GM12875 (cell line): ENCODE results near the gene ABCG4.
A peak's percentile ranks its signal among the peaks of the same experiment; 100 is the strongest.
"Not testable (repeated sequence)": the region's sequence is repeated elsewhere in the genome, so short reads cannot be mapped to it uniquely, and the experiment has no call there.

Source experiments
- H3K4me3 ChIP-seq: one replicate; pipeline ENCODE4 v1.5.1; 2011; ENCODE audit warnings: low read depth, low read length, control low read depth
- TF ChIP-seq, protein P1 (sequence below): IDR thresholded peaks from 2 replicates; pipeline ENCODE4 v1.5.1; 2011; ENCODE audit warnings: low read depth, mild to moderate bottlenecking, control low read depth, inconsistent platforms, low read length, moderate library complexity, borderline replicate concordance; ENCODE audit not compliant: insufficient read depth

The ABCG4 gene

DNA sequence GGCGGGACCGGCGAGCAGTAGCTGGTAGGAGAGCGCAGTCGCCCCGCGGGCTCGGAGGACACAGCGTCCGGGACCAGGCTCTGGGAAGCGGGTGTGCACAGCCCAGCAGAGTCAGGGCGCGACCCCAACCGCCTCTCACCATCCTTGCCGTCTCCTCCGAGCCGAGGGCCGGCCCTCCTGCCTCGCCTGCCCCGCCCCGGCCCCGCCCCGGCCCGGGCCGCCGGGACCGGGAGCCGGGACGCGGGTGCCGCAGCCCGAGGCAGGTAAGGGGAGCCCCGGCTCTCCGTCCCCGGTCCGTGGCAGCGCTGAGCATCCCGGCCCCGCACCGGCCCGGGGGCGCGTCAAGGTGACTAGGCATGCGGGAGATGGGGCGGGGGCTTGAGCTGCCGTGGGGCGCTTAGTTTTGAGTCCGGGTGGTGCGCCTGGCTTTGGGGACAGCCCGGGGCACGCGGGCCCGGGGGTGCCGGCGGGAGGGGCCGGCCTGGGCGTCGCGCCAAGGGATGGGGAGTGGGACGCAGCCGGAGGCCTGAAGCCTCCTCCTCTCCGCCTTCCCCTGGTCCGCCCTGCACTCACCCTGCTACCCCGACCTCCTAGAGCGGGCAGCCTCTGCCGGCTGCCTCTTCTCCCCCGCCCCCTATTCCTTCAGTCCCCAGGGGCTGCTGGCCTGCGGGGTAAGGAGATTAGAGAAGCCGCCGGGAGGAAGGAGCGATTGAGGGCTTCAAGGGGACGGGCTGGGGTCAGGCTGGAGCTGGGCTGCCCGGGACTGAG is at the start of gene ABCG4:
Gene ABCG4, plus strand, starts transcription at position 35 of the 768 bp plus-strand sequence. CDS start 914 bp downstream, outside the sequence.
- H3K4me3 ChIP-seq, result peak within 1 kb of the TSS; percentile 18
- TF ChIP-seq, protein P1, sequence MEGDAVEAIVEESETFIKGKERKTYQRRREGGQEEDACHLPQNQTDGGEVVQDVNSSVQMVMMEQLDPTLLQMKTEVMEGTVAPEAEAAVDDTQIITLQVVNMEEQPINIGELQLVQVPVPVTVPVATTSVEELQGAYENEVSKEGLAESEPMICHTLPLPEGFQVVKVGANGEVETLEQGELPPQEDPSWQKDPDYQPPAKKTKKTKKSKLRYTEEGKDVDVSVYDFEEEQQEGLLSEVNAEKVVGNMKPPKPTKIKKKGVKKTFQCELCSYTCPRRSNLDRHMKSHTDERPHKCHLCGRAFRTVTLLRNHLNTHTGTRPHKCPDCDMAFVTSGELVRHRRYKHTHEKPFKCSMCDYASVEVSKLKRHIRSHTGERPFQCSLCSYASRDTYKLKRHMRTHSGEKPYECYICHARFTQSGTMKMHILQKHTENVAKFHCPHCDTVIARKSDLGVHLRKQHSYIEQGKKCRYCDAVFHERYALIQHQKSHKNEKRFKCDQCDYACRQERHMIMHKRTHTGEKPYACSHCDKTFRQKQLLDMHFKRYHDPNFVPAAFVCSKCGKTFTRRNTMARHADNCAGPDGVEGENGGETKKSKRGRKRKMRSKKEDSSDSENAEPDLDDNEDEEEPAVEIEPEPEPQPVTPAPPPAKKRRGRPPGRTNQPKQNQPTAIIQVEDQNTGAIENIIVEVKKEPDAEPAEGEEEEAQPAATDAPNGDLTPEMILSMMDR, result no peak

DNA sequence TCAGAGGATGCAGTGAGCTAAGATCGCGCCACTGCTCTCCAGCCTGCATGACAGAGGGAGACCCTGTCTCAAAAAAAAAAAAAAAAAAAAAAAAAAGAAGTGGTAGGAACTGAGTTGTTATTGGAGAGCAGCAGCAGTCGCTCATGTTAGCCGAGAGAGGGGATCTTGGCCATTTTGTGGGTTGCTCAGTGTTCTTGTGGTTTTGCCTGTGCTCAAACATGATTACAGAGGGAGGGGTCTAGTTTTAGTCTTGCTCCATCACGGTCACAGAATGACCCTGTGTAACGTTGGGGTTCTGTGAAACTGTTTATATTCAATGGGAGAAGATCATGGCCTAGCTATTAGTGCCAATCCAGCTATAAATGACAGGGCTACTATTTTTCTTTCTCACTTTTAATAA is 49.1 kb upstream of the ABCG4 start:
- TF ChIP-seq, protein P1, result no peak
- no peak overlapping the region for H3K4me3 ChIP-seq

DNA sequence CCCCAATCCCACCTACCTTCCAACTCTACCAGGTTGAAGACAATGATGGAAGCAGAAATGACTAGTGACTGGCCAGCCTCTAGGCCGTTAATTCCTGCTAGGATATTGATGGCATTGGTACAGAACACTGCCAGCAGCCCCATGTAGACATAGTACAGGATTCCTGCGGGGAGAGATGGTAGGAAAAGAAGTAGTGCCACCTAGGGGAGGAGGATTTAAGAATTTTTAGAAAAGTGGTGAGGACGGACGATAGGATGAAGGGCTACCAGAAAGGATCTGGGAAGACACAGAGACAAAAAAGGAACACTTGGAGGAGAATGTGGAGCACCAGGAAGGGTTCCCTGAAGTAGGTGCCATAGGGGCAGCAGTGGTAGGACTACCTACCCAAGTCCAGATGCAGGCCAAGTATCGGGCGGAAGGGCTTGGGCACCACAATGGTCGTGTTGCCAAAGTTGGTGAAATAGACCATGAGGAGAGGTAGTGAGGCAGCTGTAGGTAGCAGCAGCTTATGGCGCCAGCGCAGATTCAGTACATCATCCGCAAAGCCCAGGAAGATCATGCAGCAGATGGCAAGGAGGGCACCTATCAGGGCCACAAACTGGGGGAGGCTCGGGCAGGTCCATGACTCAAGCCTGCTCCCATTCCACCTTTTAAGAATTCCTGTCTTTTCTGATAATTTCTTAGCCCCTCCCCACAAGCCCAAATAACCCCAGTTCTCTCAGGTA is 48.4 kb upstream of the ABCG4 start:
- TF ChIP-seq, protein P1, result peak; percentile 23; the same call in 1 of the 2 replicates

DNA sequence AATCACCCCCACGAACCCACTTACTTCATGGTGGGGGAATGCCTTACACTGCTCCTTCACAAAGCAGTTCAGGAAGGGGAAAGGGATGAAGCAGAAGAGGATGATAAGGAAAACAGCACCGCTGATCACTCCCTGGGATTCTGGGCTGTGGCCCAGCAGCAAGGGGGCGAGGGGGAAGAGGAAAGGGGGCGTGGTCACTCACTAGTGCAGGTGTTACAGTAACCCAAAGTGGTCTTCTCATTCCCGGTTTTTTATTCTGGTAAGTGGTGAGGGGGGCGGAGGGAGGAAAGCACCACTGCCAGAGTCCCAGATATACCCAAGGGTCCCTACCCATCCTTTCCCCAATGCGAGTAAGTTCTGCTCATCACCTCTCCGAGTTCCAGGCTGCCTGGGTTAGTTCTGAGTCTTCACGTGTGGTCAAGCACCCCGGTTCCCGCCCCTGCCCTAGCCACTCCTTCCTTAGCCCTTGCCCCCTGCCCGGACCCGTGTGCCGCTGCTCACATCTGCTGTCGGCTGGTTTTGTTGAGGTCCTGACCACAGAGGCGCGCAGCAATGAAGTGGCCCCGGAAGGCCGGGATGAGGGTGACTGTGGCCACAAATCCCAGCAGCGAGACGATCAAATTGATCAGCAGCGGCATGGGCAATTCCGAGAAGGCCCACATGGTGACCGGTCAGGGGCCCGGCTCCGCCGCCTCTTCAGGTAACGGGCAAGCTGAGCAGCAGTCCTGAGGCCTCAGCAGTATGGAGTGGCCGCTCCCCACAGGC is 47.7 kb upstream of the ABCG4 start:
- H3K4me3 ChIP-seq, result peak overlapping the region; percentile 71
- TF ChIP-seq, protein P1, result 0 out of 2 replicates have a peak, but pooled peaks have one; percentile 12

More for the DNA sequence above, 48.4 kb upstream of the ABCG4 start:
- peak overlapping the region; percentile 71 for H3K4me3 ChIP-seq

DNA sequence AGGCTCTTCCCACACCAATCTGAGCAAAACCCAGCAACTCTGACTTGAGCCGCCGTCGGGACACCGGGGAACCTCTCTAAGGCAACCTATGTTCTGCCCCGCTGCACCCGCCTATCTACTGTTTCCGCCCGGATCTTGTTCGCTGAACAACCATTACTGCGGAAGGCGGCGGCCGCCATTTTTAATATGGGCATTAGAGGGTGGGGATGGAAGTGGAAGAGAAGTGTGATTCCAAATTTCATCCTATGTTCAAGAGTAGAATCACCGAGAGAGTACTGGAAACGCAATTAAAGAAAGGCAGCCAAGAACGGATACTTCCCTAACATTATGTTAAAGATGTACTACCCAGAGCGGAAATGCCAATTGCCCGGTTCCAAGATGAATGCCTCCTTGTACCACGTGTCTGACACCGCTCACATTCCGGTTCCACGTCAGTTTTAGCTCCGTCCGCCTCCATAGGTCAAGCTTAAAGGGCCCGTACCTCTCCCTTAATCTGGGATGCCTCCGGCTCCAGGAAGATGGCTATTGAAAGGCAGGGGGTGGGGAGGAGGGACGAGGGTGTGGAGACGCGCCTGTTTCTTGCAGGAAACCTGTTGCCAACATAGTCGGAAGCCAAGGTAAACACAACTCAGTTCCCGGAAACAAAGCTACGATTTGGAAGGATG is 47.0 kb upstream of the ABCG4 start, which contains the start of gene DPAGT1:
Gene DPAGT1, minus strand, starts transcription at position 95 of the 665 bp plus-strand sequence. CDS start 198 bp downstream, outside the sequence.
- TF ChIP-seq, protein P1, result no peak
- peak within 1 kb of the TSS; percentile 71 for H3K4me3 ChIP-seq

DNA sequence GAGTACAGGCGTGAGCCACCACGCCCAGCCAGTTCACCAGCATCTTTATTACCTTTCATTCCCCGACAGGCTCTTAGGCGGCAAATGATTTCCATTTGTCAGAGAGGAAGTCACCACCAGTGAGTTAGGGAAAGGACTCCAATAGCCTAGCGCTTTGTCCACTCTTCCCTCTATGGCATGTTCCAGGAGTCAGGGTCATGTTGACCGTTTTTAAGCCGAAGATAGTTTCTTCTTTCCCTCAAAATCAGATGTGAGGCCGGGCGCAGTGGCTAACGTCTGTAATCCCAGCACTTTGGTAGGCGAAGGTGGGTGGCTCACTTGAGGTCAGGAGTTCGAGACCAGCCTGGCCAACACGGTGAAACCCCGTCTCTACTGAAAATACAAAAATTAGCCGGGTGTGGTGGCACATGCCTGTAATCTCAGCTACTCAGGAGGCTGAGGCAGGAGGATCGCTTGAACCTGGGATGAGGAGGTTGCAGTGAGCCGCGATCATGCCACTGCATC is 45.6 kb upstream of the ABCG4 start:
- not testable (repeated sequence) for H3K4me3 ChIP-seq
